WTC11 (cell line): ENCODE data around the gene ZBTB21. TPM values are rescaled to one million over a fixed set of nuclear protein-coding genes. Genes with fewer than 3 reads are reported as not detected.

Experiments used
- ATAC-seq: fragments of 200-7000 bp; cut with Tn5 transposase; 2 replicates; pipeline ENCODE4 v1.10.0; 2021; ENCODE audit warnings: mild to moderate bottlenecking, moderate library complexity
- CTCF ChIA-PET: fragments of 300-600 bp; sonication (Branson Sonifier 250); formaldehyde crosslinking; loops from one replicate; lab custom pipeline; 2021; ENCODE audit warnings: antibody characterized with exemption; lab: Charles Lee
- POLR2A ChIA-PET: fragments of 350-600 bp; sonication (Branson Sonifier 250); formaldehyde crosslinking; loops from one replicate; lab custom pipeline; 2021; ENCODE audit warnings: antibody characterized with exemption; lab: Charles Lee
- DNase-seq: peaks from one replicate; pipeline ENCODE4 v3.0.0; 2021; ENCODE audit warnings: low spot score
- H3K27ac Mint-ChIP-seq: 2 replicates; pipeline ENCODE4 v1.8.0; 2021; ENCODE audit warnings: mixed read lengths
- H3K27me3 Mint-ChIP-seq: 2 replicates; pipeline ENCODE4 v1.8.0; 2021; ENCODE audit warnings: low read depth, mild to moderate bottlenecking, moderate library complexity, mixed read lengths
- H3K36me3 Mint-ChIP-seq: 2 replicates; pipeline ENCODE4 v1.8.0; 2021; ENCODE audit warnings: mixed read lengths
- H3K4me1 Mint-ChIP-seq: 2 replicates; pipeline ENCODE4 v1.8.0; 2022; ENCODE audit warnings: mixed read lengths
- H3K4me3 Mint-ChIP-seq: 2 replicates; pipeline ENCODE4 v1.8.0; 2021; ENCODE audit warnings: mild to moderate bottlenecking, moderate library complexity, mixed read lengths
- H3K9me3 Mint-ChIP-seq: 2 replicates; pipeline ENCODE4 v1.8.0; 2021; ENCODE audit warnings: mixed read lengths
- E2F1 ChIP-seq: sonication (generic); formaldehyde crosslinking; IDR thresholded peaks from 2 replicates; pipeline ENCODE4 v1.8.0; 2022; ENCODE audit warnings: mild to moderate bottlenecking, missing genetic modification reagents
- EMX1 ChIP-seq: fragments of 250-450 bp; sonication (Bioruptor Pico); IDR thresholded peaks from 2 replicates; pipeline ENCODE4 v1.8.0; 2021; ENCODE audit warnings: mild to moderate bottlenecking
- ETV6 ChIP-seq: sonication (generic); formaldehyde crosslinking; IDR thresholded peaks from 2 replicates; pipeline ENCODE4 v1.8.1; 2022; ENCODE audit warnings: mild to moderate bottlenecking, missing genetic modification reagents
- FOXP1 ChIP-seq: sonication (generic); formaldehyde crosslinking; IDR thresholded peaks from 2 replicates; pipeline ENCODE4 v1.8.0; 2022; ENCODE audit warnings: missing genetic modification reagents, mild to moderate bottlenecking, moderate library complexity, borderline replicate concordance
- KAT7 ChIP-seq: sonication (generic); formaldehyde crosslinking; IDR thresholded peaks from 2 replicates; pipeline ENCODE4 v1.8.1; 2023; ENCODE audit warnings: missing genetic modification reagents, mild to moderate bottlenecking, borderline replicate concordance
- OVOL2 ChIP-seq: fragments of 250-450 bp; sonication (Bioruptor Pico); IDR thresholded peaks from 2 replicates; pipeline ENCODE4 v1.9.0; 2021; ENCODE audit warnings: mild to moderate bottlenecking, borderline replicate concordance
- PREB ChIP-seq: sonication (generic); formaldehyde crosslinking; IDR thresholded peaks from 2 replicates; pipeline ENCODE4 v1.8.1; 2022; ENCODE audit warnings: mild to moderate bottlenecking, missing genetic modification reagents, moderate library complexity, borderline replicate concordance
- PRRX2 ChIP-seq: fragments of 250-450 bp; sonication (Bioruptor Pico); IDR thresholded peaks from 2 replicates; pipeline ENCODE4 v1.8.0; 2021; ENCODE audit warnings: mild to moderate bottlenecking
- SP1 ChIP-seq: sonication (generic); formaldehyde crosslinking; conservative IDR thresholded peaks from 2 replicates; pipeline ENCODE4 v1.8.1; 2022; ENCODE audit warnings: missing genetic modification reagents
- TEAD1 ChIP-seq: sonication (generic); formaldehyde crosslinking; IDR thresholded peaks from 2 replicates; pipeline ENCODE4 v1.8.0; 2022; ENCODE audit warnings: mild to moderate bottlenecking, missing genetic modification reagents
- ZBTB21 ChIP-seq: sonication (generic); formaldehyde crosslinking; IDR thresholded peaks from 2 replicates; pipeline ENCODE4 v1.8.1; 2023; ENCODE audit warnings: mild to moderate bottlenecking, missing genetic modification reagents, borderline replicate concordance
- ZNF121 ChIP-seq: sonication (generic); formaldehyde crosslinking; IDR thresholded peaks from 2 replicates; pipeline ENCODE4 v1.8.0; 2023; ENCODE audit warnings: missing genetic modification reagents
- ZNF416 ChIP-seq: fragments of 250-450 bp; sonication (Bioruptor Pico); IDR thresholded peaks from 2 replicates; pipeline ENCODE4 v1.9.0; 2021; ENCODE audit warnings: mild to moderate bottlenecking, inconsistent platforms
- ZNF423 ChIP-seq: fragments of 250-450 bp; sonication (Bioruptor Pico); IDR thresholded peaks from 2 replicates; pipeline ENCODE4 v2.1.2; 2022; ENCODE audit warnings: mild to moderate bottlenecking, moderate library complexity
- ZNF671 ChIP-seq: fragments of 250-450 bp; sonication (Bioruptor Pico); IDR thresholded peaks from 2 replicates; pipeline ENCODE4 v1.8.0; 2021; ENCODE audit warnings: mild to moderate bottlenecking
- total RNA-seq: library from RNA; stranded (reverse); gene quantifications from 3 replicates; pipeline ENCODE4 v1.2.3, GENCODE V29; 2021
- TF ChIP-seq, protein P1 (sequence below): fragments of 200-600 bp; IDR thresholded peaks from 2 replicates; pipeline ENCODE4 v1.8.0; 2022; ENCODE audit warnings: antibody characterized with exemption
- TF ChIP-seq, protein P2 (sequence below): sonication (generic); formaldehyde crosslinking; IDR thresholded peaks from 2 replicates; pipeline ENCODE4 v1.8.1; 2023; ENCODE audit warnings: mild to moderate bottlenecking, moderate library complexity, missing genetic modification reagents
- TF ChIP-seq, protein P3 (sequence below): fragments of 250-450 bp; sonication (Bioruptor Pico); IDR thresholded peaks from 2 replicates; pipeline ENCODE4 v1.9.0; 2021; ENCODE audit warnings: mild to moderate bottlenecking, borderline replicate concordance
- TF ChIP-seq, protein P4 (sequence below): fragments of 250-450 bp; sonication (Bioruptor Pico); IDR thresholded peaks from 2 replicates; pipeline ENCODE4 v2.1.2; 2022; ENCODE audit warnings: mild to moderate bottlenecking, moderate library complexity
- TF ChIP-seq, protein P5 (sequence below): sonication (generic); formaldehyde crosslinking; IDR thresholded peaks from 2 replicates; pipeline ENCODE4 v1.8.0; 2022; ENCODE audit warnings: mild to moderate bottlenecking, missing genetic modification reagents

Gene ZBTB21
- total RNA-seq, 1 experiment from 2014 or later: 13.8 TPM

GRCh38 chr21:41943851-41944250 lies 66.3 kb downstream of the ZBTB21 start:
- POLR2A ChIA-PET: no interaction called here
- no peak overlapping the region for H3K27ac Mint-ChIP-seq
- ATAC-seq (no peak), DNase-seq (no peak)
- H3K36me3 Mint-ChIP-seq: no peaks in the 10 kb centered on the region
- H3K9me3 Mint-ChIP-seq: peaks cover 6% of the 10 kb centered on the region; the same call in 1 of the 2 replicates
- TF ChIP-seq, protein P1, sequence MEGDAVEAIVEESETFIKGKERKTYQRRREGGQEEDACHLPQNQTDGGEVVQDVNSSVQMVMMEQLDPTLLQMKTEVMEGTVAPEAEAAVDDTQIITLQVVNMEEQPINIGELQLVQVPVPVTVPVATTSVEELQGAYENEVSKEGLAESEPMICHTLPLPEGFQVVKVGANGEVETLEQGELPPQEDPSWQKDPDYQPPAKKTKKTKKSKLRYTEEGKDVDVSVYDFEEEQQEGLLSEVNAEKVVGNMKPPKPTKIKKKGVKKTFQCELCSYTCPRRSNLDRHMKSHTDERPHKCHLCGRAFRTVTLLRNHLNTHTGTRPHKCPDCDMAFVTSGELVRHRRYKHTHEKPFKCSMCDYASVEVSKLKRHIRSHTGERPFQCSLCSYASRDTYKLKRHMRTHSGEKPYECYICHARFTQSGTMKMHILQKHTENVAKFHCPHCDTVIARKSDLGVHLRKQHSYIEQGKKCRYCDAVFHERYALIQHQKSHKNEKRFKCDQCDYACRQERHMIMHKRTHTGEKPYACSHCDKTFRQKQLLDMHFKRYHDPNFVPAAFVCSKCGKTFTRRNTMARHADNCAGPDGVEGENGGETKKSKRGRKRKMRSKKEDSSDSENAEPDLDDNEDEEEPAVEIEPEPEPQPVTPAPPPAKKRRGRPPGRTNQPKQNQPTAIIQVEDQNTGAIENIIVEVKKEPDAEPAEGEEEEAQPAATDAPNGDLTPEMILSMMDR: no peak
- TF ChIP-seq KAT7 (CRISPR knock-in tag): no peak
- no peak for TF ChIP-seq ZNF416 (CRISPR knock-in tag)
- no peak for TF ChIP-seq ZNF423
- TF ChIP-seq, protein P2, sequence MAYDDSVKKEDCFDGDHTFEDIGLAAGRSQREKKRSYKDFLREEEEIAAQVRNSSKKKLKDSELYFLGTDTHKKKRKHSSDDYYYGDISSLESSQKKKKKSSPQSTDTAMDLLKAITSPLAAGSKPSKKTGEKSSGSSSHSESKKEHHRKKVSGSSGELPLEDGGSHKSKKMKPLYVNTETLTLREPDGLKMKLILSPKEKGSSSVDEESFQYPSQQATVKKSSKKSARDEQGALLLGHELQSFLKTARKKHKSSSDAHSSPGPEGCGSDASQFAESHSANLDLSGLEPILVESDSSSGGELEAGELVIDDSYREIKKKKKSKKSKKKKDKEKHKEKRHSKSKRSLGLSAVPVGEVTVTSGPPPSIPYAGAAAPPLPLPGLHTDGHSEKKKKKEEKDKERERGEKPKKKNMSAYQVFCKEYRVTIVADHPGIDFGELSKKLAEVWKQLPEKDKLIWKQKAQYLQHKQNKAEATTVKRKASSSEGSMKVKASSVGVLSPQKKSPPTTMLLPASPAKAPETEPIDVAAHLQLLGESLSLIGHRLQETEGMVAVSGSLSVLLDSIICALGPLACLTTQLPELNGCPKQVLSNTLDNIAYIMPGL: no peak
- TF ChIP-seq ZNF121: no peak
- peaks cover 6% of the 10 kb centered on the region for H3K4me1 Mint-ChIP-seq
- no peaks in the 10 kb centered on the region for H3K27me3 Mint-ChIP-seq
- CTCF ChIA-PET: no interaction called here
- H3K4me3 Mint-ChIP-seq: no peak overlapping the region

GRCh38 chr21:41942457-41942856 lies 67.7 kb downstream of the ZBTB21 start:
- H3K27ac Mint-ChIP-seq: no peak overlapping the region
- H3K36me3 Mint-ChIP-seq: no peaks in the 10 kb centered on the region
- TF ChIP-seq ZBTB21 (CRISPR knock-in tag): no peak
- TF ChIP-seq TEAD1: no peak
- TF ChIP-seq, protein P2: no peak
- no peak for TF ChIP-seq PREB (CRISPR knock-in tag)
- TF ChIP-seq ETV6: no peak
- TF ChIP-seq OVOL2 (CRISPR knock-in tag): no peak
- no peak for TF ChIP-seq E2F1 (CRISPR knock-in tag)
- TF ChIP-seq, protein P3, sequence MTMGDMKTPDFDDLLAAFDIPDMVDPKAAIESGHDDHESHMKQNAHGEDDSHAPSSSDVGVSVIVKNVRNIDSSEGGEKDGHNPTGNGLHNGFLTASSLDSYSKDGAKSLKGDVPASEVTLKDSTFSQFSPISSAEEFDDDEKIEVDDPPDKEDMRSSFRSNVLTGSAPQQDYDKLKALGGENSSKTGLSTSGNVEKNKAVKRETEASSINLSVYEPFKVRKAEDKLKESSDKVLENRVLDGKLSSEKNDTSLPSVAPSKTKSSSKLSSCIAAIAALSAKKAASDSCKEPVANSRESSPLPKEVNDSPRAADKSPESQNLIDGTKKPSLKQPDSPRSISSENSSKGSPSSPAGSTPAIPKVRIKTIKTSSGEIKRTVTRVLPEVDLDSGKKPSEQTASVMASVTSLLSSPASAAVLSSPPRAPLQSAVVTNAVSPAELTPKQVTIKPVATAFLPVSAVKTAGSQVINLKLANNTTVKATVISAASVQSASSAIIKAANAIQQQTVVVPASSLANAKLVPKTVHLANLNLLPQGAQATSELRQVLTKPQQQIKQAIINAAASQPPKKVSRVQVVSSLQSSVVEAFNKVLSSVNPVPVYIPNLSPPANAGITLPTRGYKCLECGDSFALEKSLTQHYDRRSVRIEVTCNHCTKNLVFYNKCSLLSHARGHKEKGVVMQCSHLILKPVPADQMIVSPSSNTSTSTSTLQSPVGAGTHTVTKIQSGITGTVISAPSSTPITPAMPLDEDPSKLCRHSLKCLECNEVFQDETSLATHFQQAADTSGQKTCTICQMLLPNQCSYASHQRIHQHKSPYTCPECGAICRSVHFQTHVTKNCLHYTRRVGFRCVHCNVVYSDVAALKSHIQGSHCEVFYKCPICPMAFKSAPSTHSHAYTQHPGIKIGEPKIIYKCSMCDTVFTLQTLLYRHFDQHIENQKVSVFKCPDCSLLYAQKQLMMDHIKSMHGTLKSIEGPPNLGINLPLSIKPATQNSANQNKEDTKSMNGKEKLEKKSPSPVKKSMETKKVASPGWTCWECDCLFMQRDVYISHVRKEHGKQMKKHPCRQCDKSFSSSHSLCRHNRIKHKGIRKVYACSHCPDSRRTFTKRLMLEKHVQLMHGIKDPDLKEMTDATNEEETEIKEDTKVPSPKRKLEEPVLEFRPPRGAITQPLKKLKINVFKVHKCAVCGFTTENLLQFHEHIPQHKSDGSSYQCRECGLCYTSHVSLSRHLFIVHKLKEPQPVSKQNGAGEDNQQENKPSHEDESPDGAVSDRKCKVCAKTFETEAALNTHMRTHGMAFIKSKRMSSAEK: no peak
- no peak for TF ChIP-seq EMX1 (CRISPR knock-in tag)
- TF ChIP-seq FOXP1 (CRISPR knock-in tag): no peak
- TF ChIP-seq, protein P4, sequence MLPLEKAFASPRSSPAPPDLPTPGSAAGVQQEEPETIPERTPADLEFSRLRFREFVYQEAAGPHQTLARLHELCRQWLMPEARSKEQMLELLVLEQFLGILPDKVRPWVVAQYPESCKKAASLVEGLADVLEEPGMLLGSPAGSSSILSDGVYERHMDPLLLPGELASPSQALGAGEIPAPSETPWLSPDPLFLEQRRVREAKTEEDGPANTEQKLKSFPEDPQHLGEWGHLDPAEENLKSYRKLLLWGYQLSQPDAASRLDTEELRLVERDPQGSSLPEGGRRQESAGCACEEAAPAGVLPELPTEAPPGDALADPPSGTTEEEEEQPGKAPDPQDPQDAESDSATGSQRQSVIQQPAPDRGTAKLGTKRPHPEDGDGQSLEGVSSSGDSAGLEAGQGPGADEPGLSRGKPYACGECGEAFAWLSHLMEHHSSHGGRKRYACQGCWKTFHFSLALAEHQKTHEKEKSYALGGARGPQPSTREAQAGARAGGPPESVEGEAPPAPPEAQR (CRISPR knock-in tag): no peak
- TF ChIP-seq, protein P5, sequence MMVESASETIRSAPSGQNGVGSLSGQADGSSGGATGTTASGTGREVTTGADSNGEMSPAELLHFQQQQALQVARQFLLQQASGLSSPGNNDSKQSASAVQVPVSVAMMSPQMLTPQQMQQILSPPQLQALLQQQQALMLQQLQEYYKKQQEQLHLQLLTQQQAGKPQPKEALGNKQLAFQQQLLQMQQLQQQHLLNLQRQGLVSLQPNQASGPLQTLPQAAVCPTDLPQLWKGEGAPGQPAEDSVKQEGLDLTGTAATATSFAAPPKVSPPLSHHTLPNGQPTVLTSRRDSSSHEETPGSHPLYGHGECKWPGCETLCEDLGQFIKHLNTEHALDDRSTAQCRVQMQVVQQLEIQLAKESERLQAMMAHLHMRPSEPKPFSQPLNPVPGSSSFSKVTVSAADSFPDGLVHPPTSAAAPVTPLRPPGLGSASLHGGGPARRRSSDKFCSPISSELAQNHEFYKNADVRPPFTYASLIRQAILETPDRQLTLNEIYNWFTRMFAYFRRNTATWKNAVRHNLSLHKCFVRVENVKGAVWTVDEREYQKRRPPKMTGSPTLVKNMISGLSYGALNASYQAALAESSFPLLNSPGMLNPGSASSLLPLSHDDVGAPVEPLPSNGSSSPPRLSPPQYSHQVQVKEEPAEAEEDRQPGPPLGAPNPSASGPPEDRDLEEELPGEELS (CRISPR knock-in tag): no peak
- TF ChIP-seq SP1 (CRISPR knock-in tag): no peak
- no peak for TF ChIP-seq PRRX2
- no peak for TF ChIP-seq ZNF671 (CRISPR knock-in tag)
- no peak for TF ChIP-seq ZNF121

More at GRCh38 chr21:41942457-41942856, 67.7 kb downstream of the ZBTB21 start:
- CTCF ChIA-PET: no interaction called here
- Mint-ChIP-seq H3K9me3 (peaks cover 6% of the 10 kb centered on the region; the same call in 1 of the 2 replicates), H3K27me3 (no peaks in the 10 kb centered on the region), H3K4me3 (no peak overlapping the region), H3K4me1 (no peaks in the 10 kb centered on the region)
- POLR2A ChIA-PET: no interaction called here
- no peak for DNase-seq
- ATAC-seq: no peak
